Measurements from ENCODE around the gene ADORA3. TPM values are rescaled to one million over a fixed set of nuclear protein-coding genes. Genes with fewer than 3 reads are reported as not detected.

ADORA3 gene
- polyA plus RNA-seq, 1 experiment: not detected

DNA sequence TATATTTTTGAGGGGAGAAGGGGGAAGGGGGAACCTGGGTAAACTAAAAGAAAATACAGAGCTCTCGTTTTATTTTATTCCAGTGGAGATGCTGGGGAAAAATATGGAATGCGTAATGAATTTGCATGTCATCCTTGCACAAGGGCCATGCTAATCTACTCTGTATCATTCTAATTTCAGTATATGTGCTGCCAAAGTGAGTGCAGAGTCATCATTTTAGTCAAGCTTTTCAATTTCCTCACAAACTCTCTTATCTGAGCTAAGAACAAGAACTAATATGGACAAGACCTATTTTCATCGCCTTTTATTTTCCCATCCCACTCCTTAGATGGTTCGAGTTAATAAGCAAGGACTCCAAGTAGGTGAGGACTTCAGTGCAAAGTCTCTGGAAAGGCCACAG is 13.2 kb downstream of the ADORA3 start:
- peaks cover 9% of the 10 kb centered on the region for H3K27me3 ChIP-seq (ENCODE audit: control insufficient read depth, insufficient read depth, low read length)
- no peak for TF ChIP-seq CTCF (IDR thresholded peaks at IDR 0.05; ENCODE audit: low read depth, low read length)
- no peak for DNase-seq (ENCODE audit: low read depth, low spot score)
- H3K4me3 ChIP-seq (ENCODE audit: low read depth, low read length): no peak overlapping the region
- no peak overlapping the region for H3K27ac ChIP-seq (ENCODE audit: low read depth, low read length)
- CTCF ChIA-PET: interaction anchor here (0.9 to 2.1 kb wide), 4 partner anchors 8 to 265 kb away, joined by 3 to 17 read pairs (median 8); no protein-coding TSS in a partner anchor
- no peaks in the 10 kb centered on the region for H3K9me3 ChIP-seq (ENCODE audit: control insufficient read depth, insufficient read depth, low read length)
- POLR2A ChIA-PET: interaction anchor here (0.8 kb wide), 1 partner anchor 18 kb away, joined by 3 read pairs; no protein-coding TSS in a partner anchor

DNA sequence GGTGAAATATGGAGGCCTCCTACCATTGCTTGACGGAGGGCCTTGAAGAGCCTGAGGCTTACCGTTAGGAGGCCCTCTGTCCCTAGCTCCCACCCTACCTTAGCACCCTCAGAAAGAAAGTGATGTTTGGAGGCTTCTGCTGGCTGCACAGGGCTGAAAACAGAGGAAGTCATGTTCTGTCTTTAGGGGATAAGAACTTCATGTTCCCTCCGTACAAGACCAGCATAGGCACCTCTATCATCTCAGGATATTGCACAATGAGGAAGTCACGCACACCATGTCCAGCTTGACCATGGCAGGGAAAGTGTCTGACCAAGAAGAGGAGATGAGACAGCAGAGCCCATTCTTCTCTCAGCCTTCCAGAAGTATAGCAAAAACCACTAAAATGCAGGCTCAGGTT is 13.8 kb downstream of the ADORA3 start:
- H3K4me3 ChIP-seq (ENCODE audit: low read depth, low read length): no peak overlapping the region
- H3K9me3 ChIP-seq (ENCODE audit: control insufficient read depth, insufficient read depth, low read length): no peaks in the 10 kb centered on the region
- no peak for TF ChIP-seq CTCF (IDR thresholded peaks at IDR 0.05; ENCODE audit: low read depth, low read length)
- no peak overlapping the region for H3K27ac ChIP-seq (ENCODE audit: low read depth, low read length)
- CTCF ChIA-PET: interaction anchor here (1.1 to 2.1 kb wide), 3 partner anchors 8 to 225 kb away, joined by 3 to 17 read pairs (median 13); no protein-coding TSS in a partner anchor
- POLR2A ChIA-PET: no interaction called here
- DNase-seq (ENCODE audit: low read depth, low spot score): no peak
- H3K27me3 ChIP-seq (ENCODE audit: control insufficient read depth, insufficient read depth, low read length): peaks cover 7% of the 10 kb centered on the region

DNA sequence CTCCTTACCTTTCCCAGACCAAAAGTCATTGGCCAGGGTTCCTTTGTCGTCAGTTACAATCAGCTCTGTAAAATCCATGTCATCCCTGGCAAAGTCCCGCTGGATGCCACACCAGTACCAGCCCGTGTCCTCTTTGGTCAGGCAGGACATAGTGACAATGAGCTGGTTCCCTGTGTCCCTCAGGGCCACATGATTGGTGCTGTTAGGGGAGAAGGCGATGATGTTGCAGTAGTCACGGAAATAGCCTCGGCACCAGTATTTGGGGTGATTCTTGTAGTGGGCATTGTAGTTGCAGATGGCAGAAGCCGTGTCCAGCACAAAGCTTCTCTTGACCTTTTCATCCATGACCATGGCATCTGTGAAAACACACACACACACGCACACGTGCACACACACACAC is 14.8 kb downstream of the ADORA3 start:
- Histone ChIP-seq H3K4me3 (ENCODE audit: low read depth, low read length) (no peak overlapping the region), H3K27me3 (ENCODE audit: control insufficient read depth, insufficient read depth, low read length) (peaks cover 4% of the 10 kb centered on the region), H3K27ac (ENCODE audit: low read depth, low read length) (no peak overlapping the region), H3K9me3 (ENCODE audit: control insufficient read depth, insufficient read depth, low read length) (no peaks in the 10 kb centered on the region)
- TF ChIP-seq CTCF (IDR thresholded peaks at IDR 0.05; ENCODE audit: low read depth, low read length): no peak
- DNase-seq (ENCODE audit: low read depth, low spot score): no peak
- CTCF ChIA-PET: interaction anchor here (1.0 to 1.9 kb wide), 3 partner anchors 20 to 279 kb away, joined by 3 to 11 read pairs (median 3); no protein-coding TSS in a partner anchor
- POLR2A ChIA-PET: interaction anchor here (0.6 kb wide), 1 partner anchor 175 kb away, joined by 3 read pairs; no protein-coding TSS in a partner anchor

DNA sequence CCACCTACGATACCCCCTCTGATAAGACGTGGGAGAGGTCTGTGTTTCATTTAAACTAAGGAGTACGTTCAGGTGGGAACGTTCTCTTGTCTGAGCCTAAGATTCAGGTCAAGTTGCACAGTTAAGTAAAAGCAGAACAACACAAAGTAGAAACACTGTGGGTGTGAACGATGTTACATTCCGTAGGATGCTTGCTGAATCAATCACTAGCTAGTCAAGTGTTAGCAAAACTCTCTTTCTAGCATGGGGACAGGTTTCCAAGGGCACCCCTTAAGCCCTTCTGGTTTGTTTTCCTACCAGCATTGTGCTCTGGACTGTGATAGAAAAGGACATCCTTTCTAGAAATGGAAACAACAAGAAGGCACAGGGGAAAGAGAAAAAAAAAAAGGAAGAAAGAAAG is 16.3 kb downstream of the ADORA3 start:
- no peak for DNase-seq (ENCODE audit: low read depth, low spot score)
- ChIA-PET CTCF (interaction anchor here (2.4 kb wide), 1 partner anchor 282 kb away, joined by 10 read pairs; no protein-coding TSS in a partner anchor), POLR2A (no interaction called here)
- Histone ChIP-seq H3K9me3 (ENCODE audit: control insufficient read depth, insufficient read depth, low read length) (no peaks in the 10 kb centered on the region), H3K4me3 (ENCODE audit: low read depth, low read length) (no peak overlapping the region), H3K27ac (ENCODE audit: low read depth, low read length) (no peak overlapping the region), H3K27me3 (ENCODE audit: control insufficient read depth, insufficient read depth, low read length) (no peaks in the 10 kb centered on the region)
- no peak for TF ChIP-seq CTCF (IDR thresholded peaks at IDR 0.05; ENCODE audit: low read depth, low read length)

GRCh38 chr1:111486431-111486830 is 17.0 kb downstream of the ADORA3 start:
- CTCF ChIA-PET: interaction anchor here (2.4 kb wide), 1 partner anchor 283 kb away, joined by 10 read pairs; no protein-coding TSS in a partner anchor
- no peak overlapping the region for H3K27ac ChIP-seq (ENCODE audit: low read depth, low read length)
- POLR2A ChIA-PET: interaction anchor here (0.6 kb wide), 1 partner anchor 263 kb away, joined by 3 read pairs; no protein-coding TSS in a partner anchor

More at GRCh38 chr1:111486431-111486830, 17.0 kb downstream of the ADORA3 start:
- Histone ChIP-seq H3K4me3 (ENCODE audit: low read depth, low read length) (no peak overlapping the region), H3K9me3 (ENCODE audit: control insufficient read depth, insufficient read depth, low read length) (no peaks in the 10 kb centered on the region), H3K27me3 (ENCODE audit: control insufficient read depth, insufficient read depth, low read length) (no peaks in the 10 kb centered on the region)
- TF ChIP-seq CTCF (IDR thresholded peaks at IDR 0.05; ENCODE audit: low read depth, low read length): no peak
- no peak for DNase-seq (ENCODE audit: low read depth, low spot score)

Measured in AG04450 (cell line).